Epithelial cell of esophagus (primary cell): ENCODE data around the gene DEXI.
A peak's percentile ranks its signal among the peaks of the same experiment; 100 is the strongest.

Experiments used
- DNase-seq: peaks from one replicate; pipeline ENCODE4 v3.0.0; 2010; ENCODE audit warnings: low read depth
- H3K4me3 ChIP-seq: 2 replicates; pipeline ENCODE4 v1.5.1; 2011; ENCODE audit warnings: mild to moderate bottlenecking, low read length, control low read depth
- TF ChIP-seq, protein P1 (sequence below): IDR thresholded peaks from 2 replicates; pipeline ENCODE4 v1.5.1; 2011; ENCODE audit warnings: low read depth, mild to moderate bottlenecking, low read length, control low read depth, inconsistent platforms; ENCODE audit not compliant: insufficient read depth; ENCODE audit errors: missing control alignments

The DEXI gene

DNA sequence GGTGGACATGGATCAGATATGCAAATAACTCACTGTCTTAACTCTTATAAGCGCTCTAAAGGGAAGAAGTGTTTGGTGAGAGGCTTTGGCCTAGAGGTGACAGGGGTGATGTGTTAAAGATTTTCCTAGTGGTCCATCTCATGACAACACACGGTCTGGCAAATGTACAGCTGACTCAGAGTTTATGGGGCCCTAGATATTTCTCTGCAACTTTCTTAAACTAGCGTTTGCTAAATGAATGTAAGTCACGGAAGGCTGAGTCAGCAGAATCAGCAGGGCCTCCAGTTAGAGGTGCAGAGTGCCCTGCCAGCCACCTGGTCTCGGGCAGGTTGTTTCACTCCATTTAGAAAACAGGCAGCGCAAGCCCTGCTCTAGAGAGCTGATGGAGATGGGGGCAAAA is 42.2 kb upstream of the DEXI start:
- DNase-seq: no peak
- TF ChIP-seq, protein P1, sequence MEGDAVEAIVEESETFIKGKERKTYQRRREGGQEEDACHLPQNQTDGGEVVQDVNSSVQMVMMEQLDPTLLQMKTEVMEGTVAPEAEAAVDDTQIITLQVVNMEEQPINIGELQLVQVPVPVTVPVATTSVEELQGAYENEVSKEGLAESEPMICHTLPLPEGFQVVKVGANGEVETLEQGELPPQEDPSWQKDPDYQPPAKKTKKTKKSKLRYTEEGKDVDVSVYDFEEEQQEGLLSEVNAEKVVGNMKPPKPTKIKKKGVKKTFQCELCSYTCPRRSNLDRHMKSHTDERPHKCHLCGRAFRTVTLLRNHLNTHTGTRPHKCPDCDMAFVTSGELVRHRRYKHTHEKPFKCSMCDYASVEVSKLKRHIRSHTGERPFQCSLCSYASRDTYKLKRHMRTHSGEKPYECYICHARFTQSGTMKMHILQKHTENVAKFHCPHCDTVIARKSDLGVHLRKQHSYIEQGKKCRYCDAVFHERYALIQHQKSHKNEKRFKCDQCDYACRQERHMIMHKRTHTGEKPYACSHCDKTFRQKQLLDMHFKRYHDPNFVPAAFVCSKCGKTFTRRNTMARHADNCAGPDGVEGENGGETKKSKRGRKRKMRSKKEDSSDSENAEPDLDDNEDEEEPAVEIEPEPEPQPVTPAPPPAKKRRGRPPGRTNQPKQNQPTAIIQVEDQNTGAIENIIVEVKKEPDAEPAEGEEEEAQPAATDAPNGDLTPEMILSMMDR: no peak
- H3K4me3 ChIP-seq: no peak overlapping the region

DNA sequence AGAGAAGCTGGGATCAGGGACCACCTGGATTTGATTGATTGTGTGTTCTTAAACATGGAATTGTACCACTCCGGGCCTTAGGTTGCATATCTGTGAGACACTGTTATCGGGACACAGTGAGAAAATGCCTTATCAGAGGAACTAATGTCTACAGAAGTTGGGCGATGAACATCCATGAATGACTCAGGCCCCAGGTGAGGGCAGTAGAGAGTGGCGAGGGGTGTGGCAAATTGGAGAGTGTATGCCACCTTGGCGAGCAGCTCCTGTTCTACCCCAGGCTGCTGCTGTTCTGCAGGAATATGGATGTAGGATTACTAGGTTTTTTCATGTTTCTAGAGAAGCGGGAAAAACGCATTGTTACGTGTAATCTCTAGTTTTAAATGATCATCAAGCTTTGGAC is 40.9 kb upstream of the DEXI start:
- TF ChIP-seq, protein P1: peak; percentile 36
- H3K4me3 ChIP-seq: no peak overlapping the region
- peak; percentile 44 for DNase-seq

DNA sequence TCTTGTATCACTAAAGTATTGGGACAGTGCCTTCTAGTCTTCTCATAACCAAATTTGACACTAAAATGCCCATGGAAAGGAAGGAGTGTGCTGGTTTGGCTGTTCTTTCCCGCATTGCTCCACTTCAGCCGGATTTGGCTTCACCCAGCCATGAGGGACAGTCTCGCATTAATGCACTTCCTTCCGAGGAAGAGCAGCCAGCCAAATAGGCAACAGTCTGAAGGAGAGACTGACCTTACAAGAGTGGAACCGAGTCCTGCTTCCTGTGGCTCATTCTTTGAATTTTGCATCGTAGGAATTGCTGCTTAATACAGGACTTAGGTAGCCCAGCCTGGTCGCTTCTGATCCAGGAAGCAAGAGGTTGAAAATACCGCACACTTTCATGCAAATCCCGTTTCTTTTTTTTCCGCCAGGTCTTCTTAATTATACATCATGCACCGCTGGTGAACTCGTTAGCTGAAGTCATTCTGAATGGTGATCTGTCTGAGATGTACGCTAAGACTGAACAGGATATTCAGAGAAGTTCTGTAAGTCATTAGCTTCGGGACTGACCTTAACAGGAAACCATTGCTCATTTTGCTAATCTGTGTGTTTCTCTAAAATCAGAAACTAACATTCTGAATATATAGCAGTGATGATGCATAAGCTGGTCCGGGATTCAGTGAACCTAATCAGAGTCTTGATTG is 40.3 kb upstream of the DEXI start:
- no peak for DNase-seq
- no peak overlapping the region for H3K4me3 ChIP-seq
- TF ChIP-seq, protein P1: no peak

DNA sequence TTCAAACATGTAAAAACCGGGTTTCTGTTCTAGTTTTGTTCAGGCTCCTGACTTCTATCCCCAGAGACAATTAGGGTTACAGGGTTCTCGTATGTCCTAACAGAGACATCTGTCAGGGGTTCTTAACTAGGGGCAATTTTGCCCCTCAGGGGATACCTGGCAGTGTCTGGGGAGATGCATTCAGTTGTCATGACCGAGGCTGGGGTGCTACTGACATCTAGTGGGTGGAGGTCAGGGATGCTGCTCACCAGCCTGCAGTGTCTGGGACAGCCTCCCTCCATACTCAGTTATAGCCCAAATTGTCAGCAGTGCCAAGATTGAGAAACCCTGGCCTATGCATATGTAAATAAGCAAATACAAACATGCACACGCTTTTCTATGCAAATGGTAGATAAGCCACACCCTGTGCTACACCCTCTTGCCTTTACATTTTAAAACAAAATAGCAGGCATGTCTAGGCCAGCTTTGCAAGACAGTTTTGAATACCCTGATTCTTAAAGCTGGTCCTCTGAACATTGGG is 39.5 kb upstream of the DEXI start:
- H3K4me3 ChIP-seq: no peak overlapping the region
- TF ChIP-seq, protein P1: peak; percentile 67
- DNase-seq: peak; percentile 84

DNA sequence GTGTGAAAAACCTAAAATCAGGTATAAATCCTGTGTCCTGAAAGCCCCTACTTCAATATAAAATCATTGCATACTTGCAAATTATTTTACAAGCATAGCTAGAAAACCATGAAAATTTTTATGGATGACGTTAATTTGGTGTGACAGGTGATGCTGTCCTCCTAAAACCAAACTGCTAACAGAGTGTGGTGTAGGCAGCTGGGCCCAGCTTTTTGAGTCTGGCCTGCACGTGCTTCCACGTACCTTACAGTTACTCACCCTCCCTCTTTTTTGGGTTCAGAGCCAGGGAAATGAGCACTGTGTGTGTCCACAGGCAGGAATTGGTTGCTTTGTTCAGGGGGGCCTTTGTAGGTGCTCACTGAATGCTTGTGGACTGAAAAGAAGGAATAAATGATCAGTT is 38.5 kb upstream of the DEXI start:
- TF ChIP-seq, protein P1: no peak

DNA sequence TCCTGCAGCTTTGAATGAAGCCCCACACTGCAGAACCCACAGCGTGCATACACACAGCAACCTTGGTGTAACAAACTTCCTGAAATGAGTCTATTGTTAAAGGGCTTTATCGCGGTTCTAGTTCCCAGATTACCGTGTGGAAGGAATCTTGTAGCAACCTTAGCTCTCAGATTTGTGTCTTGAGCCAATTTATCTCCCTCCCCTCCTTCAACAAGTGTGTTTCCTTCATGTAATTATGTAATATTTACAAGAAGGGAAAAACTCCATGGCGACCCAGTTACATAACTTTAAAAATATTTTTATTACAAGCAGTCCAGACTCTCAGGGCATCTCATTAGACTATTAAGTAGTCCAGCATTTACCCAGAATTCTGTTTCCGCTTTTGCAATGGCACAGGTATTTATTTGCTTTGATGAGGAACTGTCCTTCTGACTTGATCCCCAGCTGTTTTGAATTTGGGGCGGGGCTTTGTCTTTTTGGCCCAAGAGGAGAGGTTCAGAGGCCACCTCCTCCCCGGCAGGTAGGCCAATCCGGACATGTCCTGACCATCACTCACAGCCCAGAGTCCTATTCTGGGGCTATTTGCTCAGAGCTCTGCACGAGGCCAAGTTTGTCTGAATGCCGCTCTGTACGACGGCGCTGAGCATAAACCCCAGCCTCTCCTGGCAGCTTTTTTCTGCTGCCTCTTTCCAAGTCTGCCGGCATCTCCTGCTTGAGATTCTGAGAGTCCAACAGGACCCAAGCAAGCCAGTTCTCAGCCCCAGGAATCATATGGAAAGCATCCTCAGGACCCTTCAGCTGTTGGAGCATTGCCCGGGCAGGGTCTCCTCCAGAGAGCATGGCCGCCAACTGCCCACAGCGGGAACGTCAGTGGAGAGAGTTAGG is 37.7 kb upstream of the DEXI start:
- H3K4me3 ChIP-seq: no peak overlapping the region
- TF ChIP-seq, protein P1: no peak
- DNase-seq: peak; percentile 83

More for the DNA sequence above, 38.5 kb upstream of the DEXI start:
- no peak for DNase-seq
- H3K4me3 ChIP-seq: no peak overlapping the region
